Colon (tissue), 2 donors: ENCODE measurements around the gene HNRNPA2B1.

ENCODE experiments used
- FAIRE-seq: peaks from 2 replicates; lab custom pipeline; 2012; peaks lifted over from hg19 to GRCh38; lab: Jason Lieb, UNC
- donor health status: control.
- donor health status: control.

Gene HNRNPA2B1

DNA sequence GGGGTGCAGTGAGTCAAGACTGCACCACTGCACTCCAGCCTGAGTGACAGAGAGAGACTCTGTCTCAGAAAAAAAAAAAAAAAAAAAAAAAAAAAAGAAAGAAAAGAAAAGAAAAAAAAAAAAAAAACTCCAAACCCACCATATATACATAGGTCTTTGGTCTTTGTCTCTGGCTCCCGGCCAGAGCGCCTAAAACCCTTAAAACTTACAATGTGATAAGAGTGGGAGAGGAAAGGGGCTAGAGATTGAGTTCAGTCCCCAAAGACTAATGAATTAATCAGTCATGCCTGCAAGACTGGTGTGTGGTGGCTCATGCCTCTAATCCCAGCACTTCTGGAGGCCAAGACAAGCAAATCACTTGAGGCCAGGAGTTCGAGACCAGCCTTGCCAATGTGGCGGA is 55.3 kb downstream of the HNRNPA2B1 start:
- no peak for FAIRE-seq

DNA sequence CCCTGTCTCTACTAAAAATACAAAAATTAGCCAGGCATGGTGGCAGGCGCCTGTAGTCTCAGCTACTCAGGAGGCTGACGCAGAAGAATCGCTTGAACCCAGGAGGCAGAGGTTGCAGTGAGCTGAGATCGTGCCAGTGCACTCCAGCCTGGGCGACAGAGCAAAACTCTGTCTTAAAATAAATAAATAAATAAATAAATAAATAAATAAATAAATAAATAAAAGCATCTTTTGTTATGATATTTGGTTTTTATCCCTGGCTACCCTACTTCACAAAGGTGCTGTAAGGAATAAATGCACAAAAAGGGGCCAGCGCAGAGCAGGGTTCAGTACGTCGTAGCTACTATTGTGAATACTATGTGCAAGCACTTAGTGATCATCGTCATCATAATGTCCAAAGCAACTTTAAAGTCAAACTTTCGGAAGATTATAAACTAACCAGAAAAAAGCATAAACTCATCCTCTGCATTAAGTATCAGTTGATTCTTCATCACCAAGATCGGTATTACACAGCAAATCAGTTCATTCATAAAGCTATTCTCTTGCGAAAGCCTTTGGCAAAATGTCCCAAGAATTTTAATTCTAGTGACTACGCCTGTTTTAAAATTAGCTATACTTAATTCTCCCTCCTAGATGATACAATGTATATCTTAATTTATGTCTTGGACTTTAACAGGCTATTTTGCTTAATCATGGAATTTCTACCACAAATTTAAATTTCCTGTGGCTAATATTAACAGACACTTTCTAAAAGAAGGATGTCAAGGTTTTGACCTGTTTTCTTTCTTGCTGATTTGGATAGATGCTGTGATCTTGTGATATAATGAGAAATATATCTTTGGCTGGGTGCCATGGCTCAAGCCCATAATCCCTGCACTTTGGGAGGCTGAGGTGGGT is 56.1 kb downstream of the HNRNPA2B1 start:
- FAIRE-seq = no peak

DNA sequence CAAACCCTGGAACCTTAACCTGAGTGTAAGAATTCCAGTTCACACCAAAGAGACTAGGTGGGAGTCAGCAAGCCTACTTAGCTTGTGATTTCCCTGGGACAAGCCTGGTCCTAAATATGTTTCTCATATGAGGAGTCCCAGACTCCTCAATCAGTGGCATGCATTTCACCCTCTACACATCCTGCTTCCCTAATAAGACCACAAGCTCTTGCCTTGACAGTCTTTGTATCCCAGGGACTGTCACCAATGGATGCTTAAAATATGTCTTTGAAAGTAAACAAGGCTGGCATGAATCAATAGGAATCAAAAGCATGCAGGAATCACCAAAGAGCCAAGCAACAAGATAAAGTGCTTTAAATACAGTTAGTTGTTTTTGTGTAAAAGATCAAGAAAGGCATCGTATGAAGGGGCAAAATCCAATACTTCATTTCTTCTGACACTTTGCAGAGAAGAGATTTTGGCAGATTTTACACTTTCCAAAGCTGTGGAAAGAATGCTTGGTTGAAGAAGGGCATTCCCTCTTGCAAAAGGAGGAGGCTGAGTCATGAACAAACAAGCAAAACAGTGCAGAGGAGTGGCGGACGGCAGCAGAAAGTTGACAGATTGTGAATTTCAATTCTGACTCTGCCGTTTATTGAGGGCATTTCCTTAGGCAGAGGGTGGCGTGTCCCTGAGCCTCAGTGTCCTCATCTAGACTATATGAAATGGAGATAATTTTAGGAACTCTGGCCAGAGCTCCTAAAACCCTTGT is 57.1 kb downstream of the HNRNPA2B1 start:
- FAIRE-seq = no peak

- FAIRE-seq = no peak
Measured at GRCh38 chr7:26141077-26141476, 59.5 kb downstream of the HNRNPA2B1 start.

GRCh38 chr7:26140380-26140779 is 60.2 kb downstream of the HNRNPA2B1 start:
- FAIRE-seq = no peak
